ENCODE results near the gene BAZ2B.

GRCh38 chr2:159476329-159476728 is 140.0 kb downstream of the BAZ2B start:
- TF ChIP-seq POLR2A (IDR thresholded peaks at IDR 0.05) = no peak
- TF ChIP-seq, protein P1, sequence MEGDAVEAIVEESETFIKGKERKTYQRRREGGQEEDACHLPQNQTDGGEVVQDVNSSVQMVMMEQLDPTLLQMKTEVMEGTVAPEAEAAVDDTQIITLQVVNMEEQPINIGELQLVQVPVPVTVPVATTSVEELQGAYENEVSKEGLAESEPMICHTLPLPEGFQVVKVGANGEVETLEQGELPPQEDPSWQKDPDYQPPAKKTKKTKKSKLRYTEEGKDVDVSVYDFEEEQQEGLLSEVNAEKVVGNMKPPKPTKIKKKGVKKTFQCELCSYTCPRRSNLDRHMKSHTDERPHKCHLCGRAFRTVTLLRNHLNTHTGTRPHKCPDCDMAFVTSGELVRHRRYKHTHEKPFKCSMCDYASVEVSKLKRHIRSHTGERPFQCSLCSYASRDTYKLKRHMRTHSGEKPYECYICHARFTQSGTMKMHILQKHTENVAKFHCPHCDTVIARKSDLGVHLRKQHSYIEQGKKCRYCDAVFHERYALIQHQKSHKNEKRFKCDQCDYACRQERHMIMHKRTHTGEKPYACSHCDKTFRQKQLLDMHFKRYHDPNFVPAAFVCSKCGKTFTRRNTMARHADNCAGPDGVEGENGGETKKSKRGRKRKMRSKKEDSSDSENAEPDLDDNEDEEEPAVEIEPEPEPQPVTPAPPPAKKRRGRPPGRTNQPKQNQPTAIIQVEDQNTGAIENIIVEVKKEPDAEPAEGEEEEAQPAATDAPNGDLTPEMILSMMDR (IDR thresholded peaks at IDR 0.05) = no peak

Measured in right lobe of liver (tissue), 4 donors.